Testis (tissue), 3 donors: ENCODE results near the gene PLCD4. TPM values are rescaled to one million over a fixed set of nuclear protein-coding genes. Genes with fewer than 3 reads are reported as not detected.

Experiments used
- DNase-seq: peaks from one replicate; pipeline ENCODE4 v3.0.0-alpha.2; 2019
- H3K27ac ChIP-seq, 2 donors: fragments of 200-600 bp; sonication (generic); one replicate each; pipeline ENCODE4 v1.5.1; 2019
- H3K27me3 ChIP-seq: fragments of 200-600 bp; sonication (generic); one replicate; pipeline ENCODE4 v1.5.1; 2019
- H3K36me3 ChIP-seq: fragments of 200-600 bp; sonication (generic); one replicate; pipeline ENCODE4 v1.5.1; 2017; ENCODE audit warnings: low read depth; ENCODE audit errors: missing control alignments
- H3K4me1 ChIP-seq: fragments of 200-600 bp; sonication (generic); one replicate; pipeline ENCODE4 v1.5.1; 2019
- H3K4me3 ChIP-seq, 2 donors: fragments of 200-600 bp; sonication (generic); one replicate each; pipeline ENCODE4 v1.5.1; 2017 to 2019
- H3K9me3 ChIP-seq: fragments of 200-600 bp; sonication (generic); one replicate; pipeline ENCODE4 v1.5.1; 2017
- POLR2A ChIP-seq: fragments of 450-650 bp; IDR thresholded peaks from one replicate; pipeline ENCODE4 v1.6.1; 2017; ENCODE audit warnings: antibody characterized with exemption, mild to moderate bottlenecking, moderate library complexity
- WGBS, 2 donors: methylation state at CpG; one replicate each; pipeline ENCODE4 v1.1.5; 2018; 5-methylcytosine and 5-hydroxymethylcytosine counted together
- intact Hi-C: fragments of 100-400 bp; cut with DNase I; formaldehyde crosslinking; loops from one replicate; pipeline ENCODE4 v1.15.1; 2023; ENCODE audit warnings: low total_unique reads
- polyA plus RNA-seq: library from polyadenylated mRNA; stranded (reverse); fragments of 350-450 nt; fragmentation: Illumina TruSeq; extraction: RNeasy Lipid Tissue Mini Kit (QIAGEN cat#74804); gene quantifications from one replicate; pipeline ENCODE4 v1.2.3, GENCODE V29; 2014; ENCODE audit warnings: low read depth, low replicate concordance; ENCODE audit not compliant: insufficient read depth
- total RNA-seq, 2 donors: library from RNA; depleted of rRNA; stranded (reverse); fragments of >200 nt; gene quantifications; one replicate each; pipeline ENCODE4 v1.2.3, GENCODE V29; 2016
- TF ChIP-seq, protein P1 (sequence below), 3 experiments: fragments of 450-650 bp in 2 of 3; fragments of 200-600 bp in 1 of 3; sonication (generic) in 1 of 3; IDR thresholded peaks; one replicate each; pipeline ENCODE4 v1.5.1; 2016 to 2019; ENCODE audit warnings: antibody characterized with exemption in 3 of 3, mild to moderate bottlenecking in 2 of 3, moderate library complexity in 1 of 3

Gene PLCD4
- total and polyA plus RNA-seq, 3 donors from 2014 or later: 8.2 to 13.9 (median 9.0) TPM

DNA sequence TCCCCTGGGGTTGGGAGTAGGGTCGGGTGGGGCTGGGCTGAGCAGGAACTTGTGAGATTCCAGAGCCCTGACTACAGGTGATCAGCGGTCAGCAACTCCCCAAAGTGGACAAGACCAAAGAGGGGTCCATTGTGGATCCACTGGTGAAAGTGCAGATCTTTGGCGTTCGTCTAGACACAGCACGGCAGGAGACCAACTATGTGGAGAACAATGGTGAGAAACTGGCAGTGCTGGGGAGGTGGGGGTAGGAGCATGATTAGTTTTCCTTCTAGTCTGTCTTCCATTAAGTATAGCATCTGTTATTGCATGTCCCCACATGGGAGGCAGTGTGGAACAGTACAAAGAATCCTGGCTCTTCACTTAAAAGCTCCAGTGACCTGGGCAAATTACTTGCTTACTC is 28.0 kb downstream of the PLCD4 start:
- Histone ChIP-seq H3K27me3 (no peaks in the 10 kb centered on the region), H3K9me3 (no peaks in the 10 kb centered on the region), H3K36me3 (no peaks in the 10 kb centered on the region), H3K27ac (no peak overlapping the region), H3K4me1 (no peaks in the 10 kb centered on the region), H3K4me3 (no peak overlapping the region)
- WGBS, 2 donors: 90 to 94% methylated on average over 5 of the region's 5 CpGs
- DNase-seq: no peak
- intact Hi-C loops: no loop called here
- TF ChIP-seq, protein P1, sequence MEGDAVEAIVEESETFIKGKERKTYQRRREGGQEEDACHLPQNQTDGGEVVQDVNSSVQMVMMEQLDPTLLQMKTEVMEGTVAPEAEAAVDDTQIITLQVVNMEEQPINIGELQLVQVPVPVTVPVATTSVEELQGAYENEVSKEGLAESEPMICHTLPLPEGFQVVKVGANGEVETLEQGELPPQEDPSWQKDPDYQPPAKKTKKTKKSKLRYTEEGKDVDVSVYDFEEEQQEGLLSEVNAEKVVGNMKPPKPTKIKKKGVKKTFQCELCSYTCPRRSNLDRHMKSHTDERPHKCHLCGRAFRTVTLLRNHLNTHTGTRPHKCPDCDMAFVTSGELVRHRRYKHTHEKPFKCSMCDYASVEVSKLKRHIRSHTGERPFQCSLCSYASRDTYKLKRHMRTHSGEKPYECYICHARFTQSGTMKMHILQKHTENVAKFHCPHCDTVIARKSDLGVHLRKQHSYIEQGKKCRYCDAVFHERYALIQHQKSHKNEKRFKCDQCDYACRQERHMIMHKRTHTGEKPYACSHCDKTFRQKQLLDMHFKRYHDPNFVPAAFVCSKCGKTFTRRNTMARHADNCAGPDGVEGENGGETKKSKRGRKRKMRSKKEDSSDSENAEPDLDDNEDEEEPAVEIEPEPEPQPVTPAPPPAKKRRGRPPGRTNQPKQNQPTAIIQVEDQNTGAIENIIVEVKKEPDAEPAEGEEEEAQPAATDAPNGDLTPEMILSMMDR (IDR thresholded peaks at IDR 0.05): no peak
- TF ChIP-seq POLR2A: no peak

DNA sequence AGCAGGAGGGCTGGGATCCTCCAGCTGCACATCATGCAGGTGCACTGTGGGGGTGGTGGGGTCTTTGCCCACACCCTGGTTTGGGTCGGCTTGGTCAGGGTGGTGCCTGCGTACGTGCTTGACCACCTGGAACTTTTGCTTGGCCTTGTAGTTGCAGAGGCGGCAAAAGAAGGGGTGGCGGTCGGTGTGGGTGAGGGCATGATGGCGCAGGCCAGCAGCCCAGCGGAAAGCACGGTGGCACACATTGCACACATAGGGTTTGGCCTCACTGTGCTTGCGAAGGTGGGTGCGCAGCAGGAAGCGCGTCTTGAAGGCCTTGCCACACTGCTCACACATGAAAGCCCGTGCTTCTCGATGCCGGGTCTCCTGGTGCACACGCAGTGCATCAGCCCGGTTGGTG is 30.7 kb downstream of the PLCD4 start:
- no peaks in the 10 kb centered on the region for H3K4me1 ChIP-seq
- TF ChIP-seq POLR2A: no peak
- TF ChIP-seq, protein P1 (IDR thresholded peaks at IDR 0.05): no peak
- H3K36me3 ChIP-seq: no peaks in the 10 kb centered on the region
- no peaks in the 10 kb centered on the region for H3K27me3 ChIP-seq
- H3K9me3 ChIP-seq: no peaks in the 10 kb centered on the region
- DNase-seq: no peak
- no peak overlapping the region for H3K4me3 ChIP-seq
- no peak overlapping the region for H3K27ac ChIP-seq
- 96 to 97% methylated on average over 18 of the region's 18 CpGs for WGBS, 2 donors
- intact Hi-C loops: no loop called here

GRCh38 chr2:218642121-218642656 is 34.5 kb downstream of the PLCD4 start:
- H3K36me3 ChIP-seq: no peaks in the 10 kb centered on the region
- intact Hi-C loops: no loop called here
- no peak for DNase-seq

GRCh38 chr2:218642786-218643185 is 35.1 kb downstream of the PLCD4 start:
- DNase-seq: no peak
- Histone ChIP-seq H3K4me1 (no peaks in the 10 kb centered on the region), H3K36me3 (no peaks in the 10 kb centered on the region), H3K4me3 (no peak overlapping the region), H3K27me3 (no peaks in the 10 kb centered on the region), H3K9me3 (no peaks in the 10 kb centered on the region), H3K27ac (no peak overlapping the region)
- 85 to 93% methylated on average over 12 to 16 of the region's 17 CpGs for WGBS, 2 donors
- intact Hi-C loops: no loop called here
- TF ChIP-seq POLR2A: no peak
- TF ChIP-seq, protein P1 (IDR thresholded peaks at IDR 0.05): no peak

More at GRCh38 chr2:218642121-218642656, 34.5 kb downstream of the PLCD4 start:
- Histone ChIP-seq H3K27me3 (no peaks in the 10 kb centered on the region), H3K4me3 (no peak overlapping the region), H3K27ac (no peak overlapping the region), H3K9me3 (no peaks in the 10 kb centered on the region), H3K4me1 (no peaks in the 10 kb centered on the region)
- WGBS, 2 donors: 93 to 98% methylated on average over 6 to 17 of the region's 18 CpGs
- TF ChIP-seq POLR2A: no peak
- TF ChIP-seq, protein P1 (IDR thresholded peaks at IDR 0.05): no peak

DNA sequence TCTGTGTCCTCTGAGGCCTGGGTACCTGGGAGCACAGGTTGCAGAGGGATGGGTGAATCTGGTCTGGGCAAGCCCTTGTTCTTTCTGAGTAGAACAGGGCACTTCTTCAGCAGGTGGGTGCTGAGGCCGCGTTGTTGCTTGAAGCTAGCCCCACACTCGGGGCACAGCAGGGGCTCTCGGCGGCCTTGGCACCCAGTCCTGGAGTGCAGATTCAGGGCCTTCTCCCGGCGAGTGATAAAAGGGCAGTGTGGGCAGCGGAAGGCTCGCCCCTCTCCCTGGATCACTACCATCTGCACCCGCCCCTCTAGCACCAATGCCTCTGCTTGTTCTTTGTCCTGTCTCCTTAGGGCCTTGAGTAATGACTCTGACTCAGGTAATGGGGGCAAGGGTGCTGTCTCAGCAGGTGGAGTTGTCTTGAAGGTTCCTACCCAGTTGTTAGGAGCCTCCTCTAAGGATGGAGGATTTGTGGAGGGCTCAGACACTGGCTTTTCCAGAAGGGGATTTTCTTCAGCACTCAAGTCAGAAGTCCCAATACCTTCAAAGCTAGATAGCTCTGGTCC is 36.1 kb downstream of the PLCD4 start:
- Histone ChIP-seq H3K27me3 (no peaks in the 10 kb centered on the region), H3K36me3 (no peaks in the 10 kb centered on the region), H3K4me3 (no peak overlapping the region), H3K4me1 (no peaks in the 10 kb centered on the region), H3K9me3 (no peaks in the 10 kb centered on the region), H3K27ac (no peak overlapping the region)
- no peak for DNase-seq
- WGBS, 2 donors: 89 to 93% methylated on average over 3 to 9 of the region's 10 CpGs
- no peak for TF ChIP-seq POLR2A
- TF ChIP-seq, protein P1 (IDR thresholded peaks at IDR 0.05): no peak
- intact Hi-C loops: no loop called here
